ENCODE measurements around the gene CARD8.
"Not testable (repeated sequence)": the region's sequence is repeated elsewhere in the genome, so short reads cannot be mapped to it uniquely, and the experiment has no call there.

CARD8 gene

GRCh38 chr19:48258992-48259391 is 3.3 kb upstream of the CARD8 start:
- not testable (repeated sequence) for DNase-seq

- DNase-seq, result no peak
These were observed 2.6 kb upstream of the CARD8 start for GRCh38 chr19:48258350-48258749.

GRCh38 chr19:48254529-48254970 is 1.2 kb downstream of the CARD8 start:
- DNase-seq, result no peak

- no peak for DNase-seq
These were observed 1.7 kb downstream of the CARD8 start for GRCh38 chr19:48253999-48254398.

- DNase-seq, result no peak
These were observed 3.1 kb downstream of the CARD8 start for GRCh38 chr19:48252609-48253008.

- no peak for DNase-seq
These were observed 5.3 kb downstream of the CARD8 start for GRCh38 chr19:48250290-48251025.

GRCh38 chr19:48249502-48250014 is 6.2 kb downstream of the CARD8 start:
- DNase-seq, result peak; percentile 58

GRCh38 chr19:48248081-48248833 is 7.5 kb downstream of the CARD8 start:
- no peak for DNase-seq

- DNase-seq, result no peak
These were observed 8.5 kb downstream of the CARD8 start for GRCh38 chr19:48247212-48247611.

- DNase-seq, result no peak
These were observed 9.6 kb downstream of the CARD8 start for GRCh38 chr19:48246101-48246500.

- peak; percentile 14 for DNase-seq
These were observed 11.4 kb downstream of the CARD8 start for GRCh38 chr19:48244281-48244680.

GRCh38 chr19:48241771-48242170 is 13.9 kb downstream of the CARD8 start:
- not testable (repeated sequence) for DNase-seq

- no peak for DNase-seq
These were observed 16.1 kb downstream of the CARD8 start for GRCh38 chr19:48239582-48240141.

- DNase-seq, result no peak
These were observed 16.6 kb downstream of the CARD8 start for GRCh38 chr19:48239120-48239519.

- DNase-seq, result no peak
These were observed 18.7 kb downstream of the CARD8 start for GRCh38 chr19:48237057-48237456.

- DNase-seq, result no peak
These were observed 25.1 kb downstream of the CARD8 start for GRCh38 chr19:48230555-48231129.

- DNase-seq, result no peak
These were observed 34.1 kb downstream of the CARD8 start for GRCh38 chr19:48221628-48222027.

- not testable (repeated sequence) for DNase-seq
These were observed 34.9 kb downstream of the CARD8 start for GRCh38 chr19:48220784-48221183.

GRCh38 chr19:48218997-48219396 is 36.7 kb downstream of the CARD8 start:
- DNase-seq, result no peak

- no peak for DNase-seq
These were observed 38.8 kb downstream of the CARD8 start for GRCh38 chr19:48216933-48217332.

- DNase-seq, result no peak
These were observed 41.8 kb downstream of the CARD8 start for GRCh38 chr19:48213959-48214358.

- no peak for DNase-seq
These were observed 45.7 kb downstream of the CARD8 start for GRCh38 chr19:48210005-48210404.

- DNase-seq, result no peak
These were observed 49.2 kb downstream of the CARD8 start for GRCh38 chr19:48206397-48207093.
